Lower lobe of right lung (tissue), 2 donors: ENCODE results near the gene CYB5B. TPM values are rescaled to one million over a fixed set of nuclear protein-coding genes. Genes with fewer than 3 reads are reported as not detected.

Experiments used
- ATAC-seq, 2 donors: fragments of 200-7000 bp; cut with Tn5 transposase; one replicate each; pipeline ENCODE4 v1.9.1; 2020 to 2022; ENCODE audit warnings: mild to moderate bottlenecking in 2 of 2, moderate library complexity in 2 of 2
- DNase-seq: peaks from one replicate; pipeline ENCODE4 v3.0.0-alpha.2; 2020
- H3K27ac ChIP-seq: fragments of 200-600 bp; one replicate; pipeline ENCODE4 v1.8.0; 2022
- H3K27me3 ChIP-seq: fragments of 200-600 bp; one replicate; pipeline ENCODE4 v1.8.0; 2022; ENCODE audit warnings: low read depth
- H3K36me3 ChIP-seq: fragments of 200-600 bp; one replicate; pipeline ENCODE4 v1.8.0; 2022; ENCODE audit warnings: mild to moderate bottlenecking
- H3K4me1 ChIP-seq: fragments of 200-600 bp; one replicate; pipeline ENCODE4 v1.8.0; 2022
- H3K4me3 ChIP-seq: fragments of 200-600 bp; one replicate; pipeline ENCODE4 v1.8.0; 2022; ENCODE audit warnings: mild to moderate bottlenecking
- H3K9me3 ChIP-seq: fragments of 200-600 bp; one replicate; pipeline ENCODE4 v1.8.0; 2022
- intact Hi-C: fragments of 100-400 bp; cut with DNase I; formaldehyde crosslinking; loops from one replicate; pipeline ENCODE4 v1.11.0; 2022
- total RNA-seq: library from RNA; stranded (reverse); fragmentation: NEBNext Ultra II Directional; extraction: Animal tissue kit (Norgen Biotek cat#: 25700); gene quantifications from one replicate; pipeline ENCODE4 v1.2.1, GENCODE V29; 2021
- TF ChIP-seq, protein P1 (sequence below): fragments of 200-600 bp; IDR thresholded peaks from one replicate; pipeline ENCODE4 v1.8.0; 2022; ENCODE audit warnings: antibody characterized with exemption, mild to moderate bottlenecking
- donor health status: DM: no; HTN: yes; CAD: no; lungs with severe emphysema.

The CYB5B gene
- total RNA-seq, 1 donor from 2014 or later: 78.2 TPM

DNA sequence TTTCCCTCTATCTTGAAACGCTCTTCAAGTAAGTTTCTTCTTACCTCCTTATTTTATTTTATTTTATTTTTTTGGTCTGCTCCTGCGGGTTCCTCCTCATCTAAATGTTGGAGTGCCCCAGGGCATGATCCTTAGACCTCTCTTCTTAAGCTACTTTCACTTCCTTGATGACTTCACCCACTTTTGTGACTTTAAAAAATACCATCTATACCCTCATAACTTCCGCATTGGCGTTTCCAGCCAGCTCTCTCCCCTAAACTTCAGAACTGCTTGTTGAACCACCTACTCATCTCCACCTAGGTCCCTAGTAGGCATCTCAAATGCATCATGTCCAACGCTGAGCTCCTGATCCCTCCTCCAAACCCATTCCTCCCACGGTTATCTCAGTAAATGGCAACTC lies 89.9 kb downstream of the CYB5B start:
- TF ChIP-seq, protein P1, sequence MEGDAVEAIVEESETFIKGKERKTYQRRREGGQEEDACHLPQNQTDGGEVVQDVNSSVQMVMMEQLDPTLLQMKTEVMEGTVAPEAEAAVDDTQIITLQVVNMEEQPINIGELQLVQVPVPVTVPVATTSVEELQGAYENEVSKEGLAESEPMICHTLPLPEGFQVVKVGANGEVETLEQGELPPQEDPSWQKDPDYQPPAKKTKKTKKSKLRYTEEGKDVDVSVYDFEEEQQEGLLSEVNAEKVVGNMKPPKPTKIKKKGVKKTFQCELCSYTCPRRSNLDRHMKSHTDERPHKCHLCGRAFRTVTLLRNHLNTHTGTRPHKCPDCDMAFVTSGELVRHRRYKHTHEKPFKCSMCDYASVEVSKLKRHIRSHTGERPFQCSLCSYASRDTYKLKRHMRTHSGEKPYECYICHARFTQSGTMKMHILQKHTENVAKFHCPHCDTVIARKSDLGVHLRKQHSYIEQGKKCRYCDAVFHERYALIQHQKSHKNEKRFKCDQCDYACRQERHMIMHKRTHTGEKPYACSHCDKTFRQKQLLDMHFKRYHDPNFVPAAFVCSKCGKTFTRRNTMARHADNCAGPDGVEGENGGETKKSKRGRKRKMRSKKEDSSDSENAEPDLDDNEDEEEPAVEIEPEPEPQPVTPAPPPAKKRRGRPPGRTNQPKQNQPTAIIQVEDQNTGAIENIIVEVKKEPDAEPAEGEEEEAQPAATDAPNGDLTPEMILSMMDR: no peak
- H3K4me3 ChIP-seq: no peak overlapping the region
- no peaks in the 10 kb centered on the region for H3K27me3 ChIP-seq
- no peak overlapping the region for H3K27ac ChIP-seq
- no peaks in the 10 kb centered on the region for H3K36me3 ChIP-seq
- H3K9me3 ChIP-seq: no peaks in the 10 kb centered on the region
- ATAC-seq (peak; percentile 53 to 64), DNase-seq (no peak)
- intact Hi-C loops: no loop called here
- no peaks in the 10 kb centered on the region for H3K4me1 ChIP-seq

Other genes starting within 250 kb of the CYB5B start
- 36.1 TPM for gene SNTB2, start 237.5 kb upstream of the CYB5B start, total RNA-seq
- 24.5 TPM for gene VPS4A, start 113.3 kb upstream of the CYB5B start, total RNA-seq
- 6.3 TPM for gene PDF, start 94.0 kb upstream of the CYB5B start, total RNA-seq
- gene COG8, start 85.1 kb upstream of the CYB5B start, total RNA-seq: 31.1 TPM
- gene NIP7, start 84.8 kb upstream of the CYB5B start, total RNA-seq: 18.7 TPM
- gene TMED6, start 72.8 kb upstream of the CYB5B start, total RNA-seq: 0.77 TPM
- 30.1 TPM for gene TERF2, start 38.6 kb upstream of the CYB5B start, total RNA-seq
- gene NFAT5, start 141.3 kb downstream of the CYB5B start, total RNA-seq: 56.7 TPM